Esophagus muscularis mucosa (tissue), 4 donors: ENCODE measurements around the gene CARM1.

Experiments used
- CTCF ChIP-seq, 3 experiments: fragments of 200-600 bp in 2 of 3; fragments of 450-650 bp in 1 of 3; sonication (generic) in 2 of 3; IDR thresholded peaks; one replicate each; pipeline ENCODE4 v1.5.1; 2017 to 2019; ENCODE audit warnings: antibody characterized with exemption in 3 of 3, mild to moderate bottlenecking in 2 of 3, moderate library complexity in 1 of 3
- EP300 ChIP-seq: sonication (generic); formaldehyde crosslinking; IDR thresholded peaks from one replicate; pipeline ENCODE4 v1.6.1; 2017; ENCODE audit warnings: antibody characterized with exemption
- POLR2A ChIP-seq: fragments of 450-650 bp; IDR thresholded peaks from one replicate; pipeline ENCODE4 v1.6.1; 2017; ENCODE audit warnings: antibody characterized with exemption, moderate library complexity, mild to moderate bottlenecking, low read depth
- POLR2AphosphoS5 ChIP-seq, 2 donors: sonication (generic); formaldehyde crosslinking; IDR thresholded peaks; one replicate each; pipeline ENCODE4 v1.6.1; 2017; ENCODE audit warnings: antibody characterized with exemption in 2 of 2

GRCh38 chr19:10962863-10963262, 91.5 kb downstream of the CARM1 start:
- TF ChIP-seq CTCF (IDR thresholded peaks at IDR 0.05) (no peak), POLR2A (no peak), EP300 (no peak), POLR2AphosphoS5 (IDR thresholded peaks at IDR 0.05) (no peak)
